NCI-H2227 (cell line): ENCODE data around the gene SIRT6.
"Not testable (repeated sequence)": the region's sequence is repeated elsewhere in the genome, so short reads cannot be mapped to it uniquely, and the experiment has no call there.

Experiments
- DNase-seq: peaks from one replicate; lab custom pipeline; 2025; ENCODE audit not compliant: unreplicated experiment; lab: John Stamatoyannopoulos, UW

The SIRT6 gene

GRCh38 chr19:4182084-4182810 is at the start of gene SIRT6, which contains the start of gene ANKRD24:
TSS of gene SIRT6 (minus strand) at chr19:4182563. CDS start at chr19:4182539, 24 bp downstream.
TSS of gene ANKRD24 (plus strand) at chr19:4182689. CDS start at chr19:4186426, 3,737 bp downstream.
- DNase-seq = peak; percentile 95

GRCh38 chr19:4232139-4232538 is 49.8 kb upstream of the SIRT6 start:
- not testable (repeated sequence) for DNase-seq

- not testable (repeated sequence) for DNase-seq
Observed at GRCh38 chr19:4231521-4231920, 49.2 kb upstream of the SIRT6 start.

GRCh38 chr19:4230237-4230636 is 47.9 kb upstream of the SIRT6 start:
- DNase-seq = not testable (repeated sequence)

GRCh38 chr19:4229179-4229931 is 47.0 kb upstream of the SIRT6 start, which contains the start of gene EBI3:
TSS of gene EBI3 (plus strand) at chr19:4229523. CDS start at chr19:4229551, 28 bp downstream.
- no peak for DNase-seq

GRCh38 chr19:4228765-4229178 is 46.4 kb upstream of the SIRT6 start:
- no peak for DNase-seq

GRCh38 chr19:4227771-4228170 is 45.4 kb upstream of the SIRT6 start:
- DNase-seq = no peak

- no peak for DNase-seq
Observed at GRCh38 chr19:4225885-4226284, 43.5 kb upstream of the SIRT6 start.

GRCh38 chr19:4224470-4224869 is 42.1 kb upstream of the SIRT6 start:
- no peak for DNase-seq

GRCh38 chr19:4220188-4220587 is 37.8 kb upstream of the SIRT6 start:
- DNase-seq = no peak

- DNase-seq = not testable (repeated sequence)
Observed at GRCh38 chr19:4218523-4218922, 36.2 kb upstream of the SIRT6 start.

- no peak for DNase-seq
Observed at GRCh38 chr19:4217429-4218264, 35.3 kb upstream of the SIRT6 start.

- no peak for DNase-seq
Observed at GRCh38 chr19:4216846-4217245, 34.5 kb upstream of the SIRT6 start.

- DNase-seq = no peak
Observed at GRCh38 chr19:4215807-4216206, 33.4 kb upstream of the SIRT6 start.

- DNase-seq = no peak
Observed at GRCh38 chr19:4213116-4213515, 30.8 kb upstream of the SIRT6 start.

GRCh38 chr19:4210166-4210731 is 27.9 kb upstream of the SIRT6 start:
- no peak for DNase-seq

- DNase-seq = peak; percentile 19
Observed at GRCh38 chr19:4208385-4209094, 26.2 kb upstream of the SIRT6 start.

GRCh38 chr19:4206818-4207484 is 24.6 kb upstream of the SIRT6 start:
- no peak for DNase-seq

- no peak for DNase-seq
Observed at GRCh38 chr19:4201798-4202197, 19.4 kb upstream of the SIRT6 start.
